Activated CD8-positive, alpha-beta memory T cell treated with anti-CD3 and anti-CD28 coated beads for 1 hour (primary cell): ENCODE data around the gene FAM107B.
"Not testable (repeated sequence)": the region's sequence is repeated elsewhere in the genome, so short reads cannot be mapped to it uniquely, and the experiment has no call there.

ENCODE experiments used
- DNase-seq, 2 donors: peaks; one replicate each; pipeline ENCODE4 v3.0.0-alpha.2; 2020; ENCODE audit warnings: low read depth in 1 of 2; ENCODE audit errors: extremely low read depth in 1 of 2

FAM107B gene

GRCh38 chr10:14696821-14697220 lies 77.9 kb downstream of the FAM107B start:
- no peak for DNase-seq

GRCh38 chr10:14695847-14696480 lies 78.7 kb downstream of the FAM107B start:
- no peak for DNase-seq

- DNase-seq: no peak
Observed at GRCh38 chr10:14693891-14694290, 80.8 kb downstream of the FAM107B start.

- no peak for DNase-seq
Observed at GRCh38 chr10:14692344-14693076, 82.2 kb downstream of the FAM107B start.

- no peak for DNase-seq
Observed at GRCh38 chr10:14691359-14691758, 83.3 kb downstream of the FAM107B start.

- DNase-seq: no peak
Observed at GRCh38 chr10:14688606-14689005, 86.1 kb downstream of the FAM107B start.

- not testable (repeated sequence) for DNase-seq
Observed at GRCh38 chr10:14688189-14688588, 86.5 kb downstream of the FAM107B start.

- no peak for DNase-seq
Observed at GRCh38 chr10:14687340-14687739, 87.4 kb downstream of the FAM107B start.

- DNase-seq: no peak
Observed at GRCh38 chr10:14686356-14686755, 88.3 kb downstream of the FAM107B start.

GRCh38 chr10:14684354-14684753 lies 90.3 kb downstream of the FAM107B start:
- DNase-seq: no peak

- no peak for DNase-seq
Observed at GRCh38 chr10:14683256-14683655, 91.4 kb downstream of the FAM107B start.

GRCh38 chr10:14681802-14682201 lies 92.9 kb downstream of the FAM107B start:
- no peak for DNase-seq

- no peak for DNase-seq
Observed at GRCh38 chr10:14681305-14681704, 93.4 kb downstream of the FAM107B start.

- DNase-seq: no peak
Observed at GRCh38 chr10:14678637-14679036, 96.1 kb downstream of the FAM107B start.

GRCh38 chr10:14676732-14677131 lies 98.0 kb downstream of the FAM107B start:
- no peak for DNase-seq

GRCh38 chr10:14674376-14675050 lies 100.2 kb downstream of the FAM107B start:
- no peak for DNase-seq

- no peak for DNase-seq
Observed at GRCh38 chr10:14673189-14673861, 101.4 kb downstream of the FAM107B start.

GRCh38 chr10:14671386-14671831 lies 103.3 kb downstream of the FAM107B start:
- DNase-seq: no peak

GRCh38 chr10:14670551-14671240 lies 104.0 kb downstream of the FAM107B start:
- no peak for DNase-seq

- no peak for DNase-seq
Observed at GRCh38 chr10:14669576-14669975, 105.1 kb downstream of the FAM107B start.

- no peak for DNase-seq
Observed at GRCh38 chr10:14667781-14668180, 106.9 kb downstream of the FAM107B start.
